IMR-90 (cell line): Measurements from ENCODE around the gene LAIR1. TPM values are rescaled to one million over a fixed set of nuclear protein-coding genes. Genes with fewer than 3 reads are reported as not detected.

ENCODE experiments used
- ATAC-seq: fragments of 200-7000 bp; cut with Tn5 transposase; 2 replicates; pipeline ENCODE4 v1.9.1; 2020; ENCODE audit warnings: low read depth, mild to moderate bottlenecking, moderate library complexity
- BruUV-seq: library from RNA; stranded (reverse); fragments of 400-500 nt; replicated peaks from 2 replicates; lab custom pipeline; 2021; lab: Mats Ljungman, UMichigan
- CTCF ChIA-PET: fragments of 300-600 bp; formaldehyde crosslinking; extraction: SDS; loops from one replicate; lab custom pipeline; 2021; ENCODE audit warnings: antibody characterized with exemption; lab: Yijun Ruan, JAX
- POLR2A ChIA-PET: fragments of 300-600 bp; sonication (Branson Sonifier 250); formaldehyde crosslinking; loops from one replicate; lab custom pipeline; 2022; ENCODE audit warnings: antibody characterized with exemption; ENCODE audit not compliant: unreplicated experiment; lab: Charles Lee
- DNase-seq: peaks from one replicate; pipeline ENCODE4 v3.0.0; 2013
- H2AFZ ChIP-seq: replicated peaks from 2 replicates; pipeline ENCODE3; 2013; ENCODE audit warnings: low read length, mild to moderate bottlenecking; ENCODE audit not compliant: poor library complexity
- H2AK5ac ChIP-seq: 2 replicates; pipeline ENCODE4 v1.6.1; 2013; ENCODE audit warnings: low read depth, low read length, inconsistent platforms
- H2AK9ac ChIP-seq: replicated peaks from 2 replicates; pipeline ENCODE3; 2013; ENCODE audit warnings: mild to moderate bottlenecking, low read depth, low read length, moderate library complexity; ENCODE audit not compliant: poor library complexity
- H2BK120ac ChIP-seq: 2 replicates; pipeline ENCODE4 v1.6.1; 2013; ENCODE audit warnings: low read depth, low read length, inconsistent platforms
- H2BK15ac ChIP-seq: 3 replicates; pipeline ENCODE4 v1.6.1; 2013; ENCODE audit warnings: low read depth, low read length, inconsistent platforms
- H2BK20ac ChIP-seq: 2 replicates; pipeline ENCODE4 v1.6.1; 2013; ENCODE audit warnings: low read depth, mild to moderate bottlenecking, inconsistent platforms, low read length, moderate library complexity
- H2BK5ac ChIP-seq: 2 replicates; pipeline ENCODE4 v1.6.1; 2013; ENCODE audit warnings: mild to moderate bottlenecking, low read depth, low read length, inconsistent platforms; ENCODE audit not compliant: poor library complexity, severe bottlenecking
- H3K14ac ChIP-seq: replicated peaks from 2 replicates; pipeline ENCODE4 v1.6.1; 2013; ENCODE audit warnings: low read depth, low read length, inconsistent platforms
- H3K18ac ChIP-seq: 2 replicates; pipeline ENCODE4 v1.6.1; 2013; ENCODE audit warnings: low read depth, low read length, control low read depth
- H3K23ac ChIP-seq: 2 replicates; pipeline ENCODE4 v1.6.1; 2013; ENCODE audit warnings: low read depth, low read length, inconsistent platforms
- H3K27ac ChIP-seq: 2 replicates; pipeline ENCODE4 v1.5.1; 2013; ENCODE audit warnings: mild to moderate bottlenecking, control low read depth, low read length; ENCODE audit not compliant: insufficient read depth
- H3K27me3 ChIP-seq: 2 replicates; pipeline ENCODE4 v1.6.1; 2013; ENCODE audit warnings: low read length; ENCODE audit not compliant: control insufficient read depth, insufficient read depth
- H3K36me3 ChIP-seq: 2 replicates; pipeline ENCODE4 v1.6.1; 2013; ENCODE audit warnings: low read length, mixed read lengths; ENCODE audit not compliant: control insufficient read depth, insufficient read depth
- H3K4ac ChIP-seq: 2 replicates; pipeline ENCODE4 v1.6.1; 2013; ENCODE audit warnings: low read depth, low read length, inconsistent platforms
- H3K4me1 ChIP-seq: 2 replicates; pipeline ENCODE4 v1.6.1; 2013; ENCODE audit warnings: low read length, mixed read lengths; ENCODE audit not compliant: control insufficient read depth, insufficient read depth
- H3K4me2 ChIP-seq: 2 replicates; pipeline ENCODE4 v1.6.1; 2013; ENCODE audit warnings: low read depth, mild to moderate bottlenecking, control low read depth, low read length, moderate library complexity
- H3K4me3 ChIP-seq: 2 replicates; pipeline ENCODE4 v1.5.1; 2013; ENCODE audit warnings: low read depth, mild to moderate bottlenecking, control low read depth, low read length, moderate library complexity; ENCODE audit not compliant: insufficient read depth
- H3K56ac ChIP-seq: 2 replicates; pipeline ENCODE4 v1.6.1; 2013; ENCODE audit warnings: low read length, inconsistent platforms; ENCODE audit not compliant: insufficient read depth; ENCODE audit errors: extremely low read depth
- H3K79me1 ChIP-seq, 2 experiments: 2 replicates each; pipeline ENCODE4 v1.6.1; 2013; ENCODE audit warnings: low read length in 2 of 2, inconsistent platforms in 1 of 2, low read depth in 1 of 2
- H3K9ac ChIP-seq: 2 replicates; pipeline ENCODE4 v1.6.1; 2013; ENCODE audit warnings: low read depth, low read length, control low read depth
- H3K9me1 ChIP-seq: 2 replicates; pipeline ENCODE4 v1.6.1; 2013; ENCODE audit warnings: low read length, inconsistent platforms; ENCODE audit not compliant: insufficient read depth
- H3K9me3 ChIP-seq: 2 replicates; pipeline ENCODE4 v1.6.1; 2013; ENCODE audit warnings: low read length; ENCODE audit not compliant: control insufficient read depth, insufficient read depth
- H4K20me1 ChIP-seq: 2 replicates; pipeline ENCODE4 v1.6.1; 2013; ENCODE audit warnings: low read length, inconsistent platforms; ENCODE audit not compliant: insufficient read depth
- H4K5ac ChIP-seq: 2 replicates; pipeline ENCODE4 v1.6.1; 2013; ENCODE audit warnings: mild to moderate bottlenecking, low read depth, low read length, control low read depth
- H4K8ac ChIP-seq, 2 experiments: 2 replicates each; pipeline ENCODE4 v1.6.1; 2013; ENCODE audit warnings: low read depth in 2 of 2, low read length in 2 of 2, control low read depth in 1 of 2, inconsistent platforms in 1 of 2
- H4K91ac ChIP-seq: 2 replicates; pipeline ENCODE4 v1.6.1; 2013; ENCODE audit warnings: low read depth, low read length, inconsistent platforms; ENCODE audit not compliant: insufficient read depth
- BHLHE40 ChIP-seq: fragments of 150-350 bp; IDR thresholded peaks from 2 replicates; pipeline ENCODE4 v1.6.1; 2016; ENCODE audit warnings: mild to moderate bottlenecking, low read depth, low read length
- CEBPB ChIP-seq: IDR thresholded peaks from 2 replicates; pipeline ENCODE4 v1.6.1; 2012; ENCODE audit warnings: low read depth, low read length, improper control_type of control experiment
- CHD1 ChIP-seq: IDR thresholded peaks from 2 replicates; pipeline ENCODE4 v1.6.1; 2012; ENCODE audit warnings: low read depth, low read length, improper control_type of control experiment
- CTCF ChIP-seq: conservative IDR thresholded peaks from 2 replicates; pipeline ENCODE4 v1.5.1; 2012; ENCODE audit warnings: mild to moderate bottlenecking, low read depth, low read length, improper control_type of control experiment
- FOS ChIP-seq: fragments of 150-350 bp; IDR thresholded peaks from 2 replicates; pipeline ENCODE4 v1.6.1; 2016; ENCODE audit warnings: low read depth, low read length
- MAFK ChIP-seq: IDR thresholded peaks from 2 replicates; pipeline ENCODE4 v1.6.1; 2012; ENCODE audit warnings: low read depth, low read length, improper control_type of control experiment
- MAZ ChIP-seq: IDR thresholded peaks from 2 replicates; pipeline ENCODE4 v1.6.1; 2012; ENCODE audit warnings: low read depth, mild to moderate bottlenecking, low read length, improper control_type of control experiment, moderate library complexity, borderline replicate concordance
- MXI1 ChIP-seq: IDR thresholded peaks from 2 replicates; pipeline ENCODE4 v1.6.1; 2012; ENCODE audit warnings: low read depth, mild to moderate bottlenecking, low read length, moderate library complexity, borderline replicate concordance
- NFE2L2 ChIP-seq: fragments of 150-350 bp; IDR thresholded peaks from 2 replicates; pipeline ENCODE4 v1.6.1; 2016; ENCODE audit warnings: low read depth, mild to moderate bottlenecking, low read length
- RAD21 ChIP-seq: IDR thresholded peaks from 2 replicates; pipeline ENCODE4 v1.6.1; 2012; ENCODE audit warnings: low read length, improper control_type of control experiment
- RCOR1 ChIP-seq: IDR thresholded peaks from 2 replicates; pipeline ENCODE4 v1.6.1; 2012; ENCODE audit warnings: mild to moderate bottlenecking, low read length, improper control_type of control experiment; ENCODE audit not compliant: insufficient replicate concordance
- RFX5 ChIP-seq: IDR thresholded peaks from 2 replicates; pipeline ENCODE4 v1.8.0; 2012; ENCODE audit warnings: low read depth, mild to moderate bottlenecking, low read length, moderate library complexity
- SMC3 ChIP-seq: fragments of 150-350 bp; IDR thresholded peaks from 2 replicates; pipeline ENCODE4 v1.6.1; 2016; ENCODE audit warnings: low read depth, mild to moderate bottlenecking, antibody characterized with exemption, low read length, moderate library complexity
- USF2 ChIP-seq: fragments of 150-350 bp; IDR thresholded peaks from 2 replicates; pipeline ENCODE4 v1.6.1; 2017; ENCODE audit warnings: mild to moderate bottlenecking, antibody characterized with exemption, low read length, low read depth
- WGBS, 2 experiments: methylation state at CpG; one replicate each; pipeline versions ENCODE4 v1.1.5 to v1.1.7; 2013; ENCODE audit warnings: missing lambda C conversion rate in 2 of 2; ENCODE audit not compliant: insufficient read length in 1 of 2; ENCODE audit errors: extremely low coverage in 2 of 2; 5-methylcytosine and 5-hydroxymethylcytosine counted together
- dilution Hi-C: fragments of 300-500 bp; cut with HindIII; formaldehyde crosslinking; loops from one replicate; pipeline ENCODE4 v1.14.3; 2018; ENCODE audit warnings: low sequenced_read_pairs; ENCODE audit not compliant: unreplicated experiment
- in situ Hi-C: fragments of 300-500 bp; cut with MboI; formaldehyde crosslinking; loops from 3 replicates; pipeline ENCODE4 v1.14.3; 2019; ENCODE audit warnings: low sequenced_read_pairs, inconsistent platforms, mixed read lengths
- intact Hi-C: fragments of 100-400 bp; cut with micrococcal nuclease; formaldehyde crosslinking; loops from 2 replicates; pipeline ENCODE4 v1.10.0; 2022
- polyA plus RNA-seq, 3 experiments: library from polyadenylated mRNA; depleted of rRNA; stranded (reverse); fragments of >200 nt; gene quantifications; 2 replicates each; pipeline ENCODE4 v1.2.3, GENCODE V29; 2012; ENCODE audit warnings: low replicate concordance in 1 of 3
- total RNA-seq: library from RNA; depleted of rRNA; stranded (reverse); fragments of >200 nt; gene quantifications from 2 replicates; pipeline ENCODE4 v1.2.3, GENCODE V29; 2012

LAIR1 gene
- total and polyA plus RNA-seq, 2 of the 4 experiments (the other 2 are of a cell fraction) = not detected

GRCh38 chr19:54317108-54317964, 47.4 kb downstream of the LAIR1 start (continued):
- no peak for TF ChIP-seq NFE2L2

GRCh38 chr19:54316746-54317107, 48.0 kb downstream of the LAIR1 start:
- Histone ChIP-seq H4K91ac (no peak overlapping the region), H3K9me3 (no peaks in the 10 kb centered on the region; the same call in 1 of the 2 replicates), H2BK5ac (no peak overlapping the region), H3K9me1 (no peaks in the 10 kb centered on the region), H3K79me1 (no peaks in the 10 kb centered on the region), H2BK120ac (no peak overlapping the region), H4K8ac (no peak overlapping the region), H3K9ac (no peak overlapping the region), H2BK15ac (no peak overlapping the region), H3K4me3 (no peak overlapping the region), H2AFZ (no peak overlapping the region), H3K4ac (no peak overlapping the region), H3K27ac (no peak overlapping the region), H2AK9ac (no peak overlapping the region), H3K36me3 (no peaks in the 10 kb centered on the region), H3K56ac (no peak overlapping the region), H2BK20ac (no peak overlapping the region), H3K18ac (no peak overlapping the region), H3K4me2 (no peak overlapping the region), H4K20me1 (no peaks in the 10 kb centered on the region), H3K4me1 (no peaks in the 10 kb centered on the region), H4K5ac (no peak overlapping the region), H3K23ac (no peak overlapping the region), H3K27me3 (no peaks in the 10 kb centered on the region), H2AK5ac (no peak overlapping the region), H3K14ac (no peak overlapping the region)
- ChIA-PET CTCF (no interaction called here), POLR2A (no interaction called here)
- DNase-seq (no peak), ATAC-seq (no peak)
- dilution Hi-C loops = no loop called here
- 60% methylated on average over 1 of the region's 11 CpGs; no CpG with 5 or more reads in 1 of the 2 experiments for WGBS, 2 experiments
- in situ Hi-C loops = no loop called here
- no TSS peak for BruUV-seq
- intact Hi-C loops = no loop called here
- no peak for TF ChIP-seq SMC3
- no peak for TF ChIP-seq RFX5
- no peak for TF ChIP-seq MXI1
- TF ChIP-seq CEBPB = no peak
- TF ChIP-seq RCOR1 = no peak
- no peak for TF ChIP-seq MAFK
- no peak for TF ChIP-seq USF2
- TF ChIP-seq CHD1 = no peak
- TF ChIP-seq FOS = no peak
- no peak for TF ChIP-seq RAD21
- TF ChIP-seq NFE2L2 = no peak
- TF ChIP-seq MAZ = no peak
- TF ChIP-seq BHLHE40 = no peak
- no peak for TF ChIP-seq CTCF
